Activated T-helper 1 cell treated with anti-CD3 and anti-CD28 coated beads, Interleukin-12 subunit alpha, Interleukin-12 subunit beta, Interleukin-2, Interleukin-4 antibody, amounts not matched to agents 30 ng/mL and 10 ng/mL and 1 ng/mL, durations not matched to agents 14 hours and 24 hours and 36 hours (primary cell): ENCODE measurements around the gene PRDM16. TPM values are rescaled to one million over a fixed set of nuclear protein-coding genes. Genes with fewer than 3 reads are reported as not detected.

Source experiments
- DNase-seq: peaks from one replicate; pipeline ENCODE4 v3.0.0; 2021; ENCODE audit warnings: low spot score
- H3K27ac Mint-ChIP-seq: one replicate; pipeline ENCODE4 v1.8.0; 2021; ENCODE audit warnings: mild to moderate bottlenecking, mixed read lengths
- H3K27me3 Mint-ChIP-seq: one replicate; pipeline ENCODE4 v1.8.0; 2022; ENCODE audit warnings: mild to moderate bottlenecking, moderate library complexity, mixed read lengths; ENCODE audit not compliant: insufficient read depth
- H3K36me3 Mint-ChIP-seq: one replicate; pipeline ENCODE4 v1.8.0; 2021; ENCODE audit warnings: low read depth, mixed read lengths
- H3K4me1 Mint-ChIP-seq: one replicate; pipeline ENCODE4 v1.8.0; 2021; ENCODE audit warnings: low read depth, mixed read lengths
- H3K4me3 Mint-ChIP-seq: one replicate; pipeline ENCODE4 v1.8.0; 2021; ENCODE audit warnings: mild to moderate bottlenecking, moderate library complexity, mixed read lengths
- H3K9me3 Mint-ChIP-seq: one replicate; pipeline ENCODE4 v1.8.0; 2021; ENCODE audit warnings: mixed read lengths
- intact Hi-C: fragments of 100-400 bp; cut with micrococcal nuclease; formaldehyde crosslinking; loops from one replicate; pipeline ENCODE4 v1.15.1; 2024
- total RNA-seq: library from RNA; stranded (reverse); gene quantifications from 2 replicates; pipeline ENCODE4 v1.2.3, GENCODE V29; 2022

PRDM16 gene
- total RNA-seq, 1 donor from 2014 or later = not detected

GRCh38 chr1:3382326-3383057, 313.5 kb downstream of the PRDM16 start:
- no peaks in the 10 kb centered on the region for H3K4me1 Mint-ChIP-seq
- H3K27me3 Mint-ChIP-seq = no peaks in the 10 kb centered on the region
- intact Hi-C loops = no loop called here
- no peak overlapping the region for H3K27ac Mint-ChIP-seq
- no peak overlapping the region for H3K4me3 Mint-ChIP-seq
- no peak for DNase-seq
- no peaks in the 10 kb centered on the region for H3K36me3 Mint-ChIP-seq
- H3K9me3 Mint-ChIP-seq = no peaks in the 10 kb centered on the region

- DNase-seq = no peak
- H3K4me1 Mint-ChIP-seq = no peaks in the 10 kb centered on the region
- no peaks in the 10 kb centered on the region for H3K36me3 Mint-ChIP-seq
- no peaks in the 10 kb centered on the region for H3K27me3 Mint-ChIP-seq
- H3K4me3 Mint-ChIP-seq = no peak overlapping the region
- intact Hi-C loops = no loop called here
- H3K9me3 Mint-ChIP-seq = no peaks in the 10 kb centered on the region
- no peak overlapping the region for H3K27ac Mint-ChIP-seq
These were observed 314.7 kb downstream of the PRDM16 start for GRCh38 chr1:3383679-3384078.

- Mint-ChIP-seq H3K27ac (no peak overlapping the region), H3K9me3 (no peaks in the 10 kb centered on the region), H3K36me3 (no peaks in the 10 kb centered on the region), H3K4me1 (no peaks in the 10 kb centered on the region), H3K27me3 (no peaks in the 10 kb centered on the region), H3K4me3 (no peak overlapping the region)
- intact Hi-C loops = no loop called here
- DNase-seq = no peak
These were observed 315.4 kb downstream of the PRDM16 start for GRCh38 chr1:3384407-3384806.

- Mint-ChIP-seq H3K27me3 (no peaks in the 10 kb centered on the region), H3K4me1 (no peaks in the 10 kb centered on the region), H3K4me3 (no peak overlapping the region), H3K36me3 (no peaks in the 10 kb centered on the region), H3K27ac (no peak overlapping the region), H3K9me3 (no peaks in the 10 kb centered on the region)
- intact Hi-C loops = no loop called here
- no peak for DNase-seq
These were observed 317.4 kb downstream of the PRDM16 start for GRCh38 chr1:3386205-3387002.

- no peaks in the 10 kb centered on the region for H3K9me3 Mint-ChIP-seq
- no peak for DNase-seq
- no peak overlapping the region for H3K27ac Mint-ChIP-seq
- no peaks in the 10 kb centered on the region for H3K27me3 Mint-ChIP-seq
- no peaks in the 10 kb centered on the region for H3K4me1 Mint-ChIP-seq
- intact Hi-C loops = no loop called here
- no peak overlapping the region for H3K4me3 Mint-ChIP-seq
- H3K36me3 Mint-ChIP-seq = no peaks in the 10 kb centered on the region
These were observed 318.4 kb downstream of the PRDM16 start for GRCh38 chr1:3387401-3387800.

- intact Hi-C loops = no loop called here
- no peak for DNase-seq
- Mint-ChIP-seq H3K36me3 (no peaks in the 10 kb centered on the region), H3K27ac (no peak overlapping the region), H3K9me3 (no peaks in the 10 kb centered on the region), H3K27me3 (peaks cover 9% of the 10 kb centered on the region), H3K4me3 (no peak overlapping the region), H3K4me1 (no peaks in the 10 kb centered on the region)
These were observed 320.3 kb downstream of the PRDM16 start for GRCh38 chr1:3389093-3389833.

GRCh38 chr1:3390291-3390690, 321.3 kb downstream of the PRDM16 start:
- no peak for DNase-seq
- H3K27ac Mint-ChIP-seq = no peak overlapping the region
- H3K36me3 Mint-ChIP-seq = no peaks in the 10 kb centered on the region
- no peaks in the 10 kb centered on the region for H3K9me3 Mint-ChIP-seq
- no peaks in the 10 kb centered on the region for H3K4me1 Mint-ChIP-seq
- peaks cover 9% of the 10 kb centered on the region for H3K27me3 Mint-ChIP-seq
- H3K4me3 Mint-ChIP-seq = no peak overlapping the region
- intact Hi-C loops = no loop called here

- intact Hi-C loops = no loop called here
- Mint-ChIP-seq H3K36me3 (no peaks in the 10 kb centered on the region), H3K9me3 (no peaks in the 10 kb centered on the region), H3K4me3 (no peak overlapping the region), H3K4me1 (no peaks in the 10 kb centered on the region), H3K27ac (no peak overlapping the region), H3K27me3 (peaks cover 12% of the 10 kb centered on the region)
- no peak for DNase-seq
These were observed 322.7 kb downstream of the PRDM16 start for GRCh38 chr1:3391711-3392110.

GRCh38 chr1:3393024-3393986, 324.3 kb downstream of the PRDM16 start:
- Mint-ChIP-seq H3K27ac (no peak overlapping the region), H3K4me1 (no peaks in the 10 kb centered on the region), H3K36me3 (no peaks in the 10 kb centered on the region), H3K4me3 (no peak overlapping the region), H3K27me3 (peaks cover 12% of the 10 kb centered on the region), H3K9me3 (no peaks in the 10 kb centered on the region)
- intact Hi-C loops = no loop called here
- no peak for DNase-seq

GRCh38 chr1:3393987-3394920, 325.3 kb downstream of the PRDM16 start:
- H3K27me3 Mint-ChIP-seq = peaks cover 12% of the 10 kb centered on the region
- H3K4me3 Mint-ChIP-seq = no peak overlapping the region
- DNase-seq = no peak
- no peaks in the 10 kb centered on the region for H3K4me1 Mint-ChIP-seq
- intact Hi-C loops = no loop called here
- no peaks in the 10 kb centered on the region for H3K36me3 Mint-ChIP-seq
- H3K27ac Mint-ChIP-seq = no peak overlapping the region
- no peaks in the 10 kb centered on the region for H3K9me3 Mint-ChIP-seq

- Mint-ChIP-seq H3K9me3 (no peaks in the 10 kb centered on the region), H3K27me3 (peaks cover 12% of the 10 kb centered on the region), H3K4me1 (no peaks in the 10 kb centered on the region), H3K4me3 (no peak overlapping the region), H3K27ac (no peak overlapping the region), H3K36me3 (no peaks in the 10 kb centered on the region)
- intact Hi-C loops = no loop called here
- no peak for DNase-seq
These were observed 327.4 kb downstream of the PRDM16 start for GRCh38 chr1:3396411-3396810.
